ENCODE data around the gene ADAD2. TPM values are rescaled to one million over a fixed set of nuclear protein-coding genes. Genes with fewer than 3 reads are reported as not detected.

The ADAD2 gene
- total and polyA plus RNA-seq, 2 donors (not counting 3 experiments of a cell fraction or from before 2014, with no cell fraction given), result 0.04 TPM; not detected in 1

DNA sequence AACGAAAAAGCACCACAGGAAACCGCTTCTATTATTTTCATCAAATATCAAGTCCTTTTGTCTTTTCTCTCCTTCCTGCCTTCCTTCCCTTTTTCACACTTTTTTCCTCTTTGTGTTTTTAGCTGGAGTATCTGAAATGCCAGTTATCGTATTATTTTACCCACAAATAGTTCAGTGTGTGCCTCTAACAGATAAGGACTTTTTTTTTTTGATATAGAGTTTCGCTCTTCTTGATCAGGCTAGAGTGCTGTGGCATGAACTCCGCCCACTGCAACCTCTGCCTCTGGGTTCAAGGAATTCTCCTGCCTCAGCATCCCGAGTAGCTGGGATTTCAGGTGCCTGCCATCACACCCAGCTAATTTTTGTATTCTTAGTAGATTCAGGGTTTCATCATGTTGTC lies 35.2 kb upstream of the ADAD2 start:
- no peak for TF ChIP-seq FOS (IDR thresholded peaks at IDR 0.05; ENCODE audit: borderline replicate concordance, insufficient read depth, low read length)
- no peak for TF ChIP-seq POLR2A (IDR thresholded peaks at IDR 0.05; ENCODE audit: low read depth, low read length)
- no peak for TF ChIP-seq MYC (IDR thresholded peaks at IDR 0.05; ENCODE audit: low read depth, low read length)
- TF ChIP-seq POLR2AphosphoS5 (IDR thresholded peaks at IDR 0.05; ENCODE audit: insufficient read depth, low read depth, low read length), result no peak
- no peak for TF ChIP-seq GATA2 (IDR thresholded peaks at IDR 0.05; ENCODE audit: insufficient read depth, insufficient read length, low read depth, low read length)
- H4K20me1 ChIP-seq (replicated peaks; ENCODE audit: control insufficient read depth, extremely low read depth, insufficient read depth, low read length), result no peaks in the 10 kb centered on the region
- dilution Hi-C loops (cut with MboI; ENCODE audit: extremely low pct_ligation_motif_present, low sequenced_read_pairs) (no loop called here), intact Hi-C loops (cut with micrococcal nuclease) (loop anchor here (5.0 kb wide), 1 partner anchor 772 kb away; no protein-coding TSS in a partner anchor)
- H3K27me3 ChIP-seq (ENCODE audit: control insufficient read depth in 2 of 2, insufficient read depth in 2 of 2, low read length in 2 of 2), result peaks cover 20 to 23% of the 10 kb centered on the region in 2 experiments
- H3K9ac ChIP-seq (replicated peaks; ENCODE audit: extremely low read depth, insufficient read depth, low read length), result no peak overlapping the region
- no peaks in the 10 kb centered on the region for H3K4me1 ChIP-seq (ENCODE audit: control insufficient read depth, extremely low read depth, insufficient read depth, low read length)
- H3K4me2 ChIP-seq (ENCODE audit: insufficient read depth, low read length), result no peak overlapping the region
- H3K27ac ChIP-seq (ENCODE audit: insufficient read depth, low read depth, low read length), result no peak overlapping the region
- no peaks in the 10 kb centered on the region for H3K9me3 ChIP-seq (replicated peaks; ENCODE audit: control insufficient read depth, insufficient read depth, low read length)
- FAIRE-seq (no peak), DNase-seq (ENCODE audit: low read depth, low spot score) (no peak)
- H3K9me1 ChIP-seq (replicated peaks; ENCODE audit: control insufficient read depth, extremely low read depth, insufficient read depth, low read length), result no peaks in the 10 kb centered on the region
- ChIA-PET POLR2A (interaction anchor here (1.2 kb wide), 1 partner anchor 39 kb away, joined by 4 read pairs; the partner anchor contains the start of gene MBTPS1), CTCF (interaction anchor here (0.6 to 1.6 kb wide), 6 partner anchors 11 to 753 kb away, joined by 3 to 7 read pairs (median 4); partner anchors contain the start of gene TAF1C)
- BruUV-seq (replicated peaks), result no TSS peak
- no peak overlapping the region for H2AFZ ChIP-seq (ENCODE audit: low read depth, low read length)
- no peaks in the 10 kb centered on the region for H3K79me2 ChIP-seq (ENCODE audit: control insufficient read depth, insufficient read depth, low read length)
- H3K36me3 ChIP-seq (ENCODE audit: control insufficient read depth in 2 of 2, extremely low read depth in 1 of 2, insufficient read depth in 2 of 2, low read length in 2 of 2), result no peaks in the 10 kb centered on the region
- no peak overlapping the region for H3K4me3 ChIP-seq (replicated peaks in 1 of 3; ENCODE audit: insufficient read depth in 1 of 3, low read depth in 1 of 3, low read length in 3 of 3)

DNA sequence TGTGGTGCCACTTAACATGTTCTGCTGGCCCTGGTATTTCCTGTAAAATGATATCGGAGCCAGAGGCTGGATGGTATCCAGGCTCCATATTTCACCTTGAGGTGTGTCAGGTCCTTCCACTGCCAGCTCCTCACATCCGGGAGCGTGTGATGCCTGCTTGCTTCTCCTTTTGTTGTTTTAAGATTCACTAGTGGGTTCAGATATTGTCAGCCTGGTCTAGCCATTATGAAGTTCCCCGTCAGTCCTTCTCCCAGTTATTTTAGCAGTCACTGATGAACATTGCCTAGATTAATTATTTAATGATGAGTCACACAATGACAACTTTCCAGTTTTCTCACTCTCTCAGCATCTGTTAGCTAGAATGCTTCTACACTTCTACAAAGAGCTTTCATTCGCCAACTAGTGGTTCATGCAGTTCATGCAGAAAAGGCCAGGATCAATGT lies 34.6 kb upstream of the ADAD2 start:
- FAIRE-seq, result no peak
- Histone ChIP-seq H3K27me3 (ENCODE audit: control insufficient read depth in 2 of 2, insufficient read depth in 2 of 2, low read length in 2 of 2) (peaks cover 22 to 23% of the 10 kb centered on the region in 2 experiments), H3K36me3 (ENCODE audit: control insufficient read depth in 2 of 2, extremely low read depth in 1 of 2, insufficient read depth in 2 of 2, low read length in 2 of 2) (no peaks in the 10 kb centered on the region), H4K20me1 (replicated peaks; ENCODE audit: control insufficient read depth, extremely low read depth, insufficient read depth, low read length) (no peaks in the 10 kb centered on the region), H3K4me2 (ENCODE audit: insufficient read depth, low read length) (no peak overlapping the region), H3K79me2 (ENCODE audit: control insufficient read depth, insufficient read depth, low read length) (no peaks in the 10 kb centered on the region), H2AFZ (ENCODE audit: low read depth, low read length) (no peak overlapping the region), H3K27ac (ENCODE audit: insufficient read depth, low read depth, low read length) (no peak overlapping the region), H3K9me3 (replicated peaks; ENCODE audit: control insufficient read depth, insufficient read depth, low read length) (no peaks in the 10 kb centered on the region), H3K4me3 (replicated peaks in 1 of 3; ENCODE audit: insufficient read depth in 1 of 3, low read depth in 1 of 3, low read length in 3 of 3) (no peak overlapping the region), H3K4me1 (ENCODE audit: control insufficient read depth, extremely low read depth, insufficient read depth, low read length) (no peaks in the 10 kb centered on the region), H3K9me1 (replicated peaks; ENCODE audit: control insufficient read depth, extremely low read depth, insufficient read depth, low read length) (no peaks in the 10 kb centered on the region), H3K9ac (replicated peaks; ENCODE audit: extremely low read depth, insufficient read depth, low read length) (no peak overlapping the region)
- no TSS peak for BruUV-seq (replicated peaks)
- dilution Hi-C loops (cut with MboI; ENCODE audit: extremely low pct_ligation_motif_present, low sequenced_read_pairs), result no loop called here
- DNase-seq (ENCODE audit: low read depth, low spot score), result no peak
- intact Hi-C loops (cut with micrococcal nuclease), result loop anchor here (5.0 kb wide), 1 partner anchor 771 kb away; no protein-coding TSS in a partner anchor
- CTCF ChIA-PET, result interaction anchor here (0.6 to 1.6 kb wide), 6 partner anchors 10 to 752 kb away, joined by 3 to 7 read pairs (median 4); partner anchors contain the start of gene TAF1C
- POLR2A ChIA-PET, result interaction anchor here (1.2 kb wide), 1 partner anchor 40 kb away, joined by 4 read pairs; the partner anchor contains the start of gene MBTPS1
- TF ChIP-seq, protein P1, sequence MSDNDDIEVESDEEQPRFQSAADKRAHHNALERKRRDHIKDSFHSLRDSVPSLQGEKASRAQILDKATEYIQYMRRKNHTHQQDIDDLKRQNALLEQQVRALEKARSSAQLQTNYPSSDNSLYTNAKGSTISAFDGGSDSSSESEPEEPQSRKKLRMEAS (IDR thresholded peaks at IDR 0.05; ENCODE audit: insufficient read depth, insufficient read length), result no peak
- no peak for TF ChIP-seq FOS (IDR thresholded peaks at IDR 0.05; ENCODE audit: borderline replicate concordance, insufficient read depth, low read length)
- no peak for TF ChIP-seq MYC (IDR thresholded peaks at IDR 0.05; ENCODE audit: low read depth, low read length)
- no peak for TF ChIP-seq POLR2AphosphoS5 (IDR thresholded peaks at IDR 0.05; ENCODE audit: insufficient read depth, low read depth, low read length)
- TF ChIP-seq CTCF (IDR thresholded peaks at IDR 0.05; ENCODE audit: extremely low read depth in 1 of 2, insufficient read depth in 1 of 2, low read depth in 1 of 2, low read length in 2 of 2), result no peak
- TF ChIP-seq EZH2 (IDR thresholded peaks at IDR 0.05; ENCODE audit: borderline replicate concordance, low read depth, low read length, severe bottlenecking), result no peak
- TF ChIP-seq JUN (IDR thresholded peaks at IDR 0.05; ENCODE audit: borderline replicate concordance, insufficient read depth, insufficient read length, low read depth), result no peak
- no peak for TF ChIP-seq POLR2A (IDR thresholded peaks at IDR 0.05; ENCODE audit: low read depth, low read length)
- no peak for TF ChIP-seq GATA2 (IDR thresholded peaks at IDR 0.05; ENCODE audit: insufficient read depth, insufficient read length, low read depth, low read length)
